Activated naive CD4-positive, alpha-beta T cell (primary cell): ENCODE data around the gene ADAMTS14.

Experiments
- DNase-seq, 4 experiments: peaks; one replicate each; lab custom pipeline; 2025; lab: John Stamatoyannopoulos, UW

The ADAMTS14 gene

DNA sequence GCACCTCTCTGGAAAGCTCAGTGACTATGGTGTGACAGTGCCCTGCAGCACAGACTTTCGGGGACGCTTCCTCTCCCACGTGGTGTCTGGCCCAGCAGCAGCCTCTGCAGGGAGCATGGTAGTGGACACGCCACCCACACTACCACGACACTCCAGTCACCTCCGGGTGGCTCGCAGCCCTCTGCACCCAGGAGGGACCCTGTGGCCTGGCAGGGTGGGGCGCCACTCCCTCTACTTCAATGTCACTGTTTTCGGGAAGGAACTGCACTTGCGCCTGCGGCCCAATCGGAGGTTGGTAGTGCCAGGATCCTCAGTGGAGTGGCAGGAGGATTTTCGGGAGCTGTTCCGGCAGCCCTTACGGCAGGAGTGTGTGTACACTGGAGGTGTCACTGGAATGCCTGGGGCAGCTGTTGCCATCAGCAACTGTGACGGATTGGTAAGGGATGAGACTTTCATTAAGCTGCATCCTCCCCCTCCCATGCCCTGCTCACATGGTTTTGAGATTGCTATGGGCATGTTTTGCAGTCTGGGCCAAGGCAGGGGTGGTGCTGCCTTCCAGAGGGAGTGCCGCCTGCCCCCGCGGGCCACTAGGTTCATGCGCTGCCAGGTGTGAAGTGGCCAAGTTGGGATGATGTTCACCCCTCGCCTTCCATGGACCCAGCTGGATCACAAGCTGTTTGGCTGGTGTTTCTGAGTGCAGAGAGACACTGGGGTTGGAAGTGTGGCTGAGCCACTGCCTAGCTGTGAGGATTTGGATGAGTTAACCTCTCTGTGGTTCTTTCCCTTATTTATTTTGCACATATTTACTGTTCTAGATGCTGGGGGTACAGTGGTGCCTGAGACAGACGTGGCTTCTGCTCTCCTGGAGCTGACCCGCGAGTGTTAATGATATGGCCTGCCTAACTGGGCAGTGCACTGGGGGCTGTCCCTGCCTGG lies 2.5 kb downstream of the ADAMTS14 start:
- DNase-seq: no peak

DNA sequence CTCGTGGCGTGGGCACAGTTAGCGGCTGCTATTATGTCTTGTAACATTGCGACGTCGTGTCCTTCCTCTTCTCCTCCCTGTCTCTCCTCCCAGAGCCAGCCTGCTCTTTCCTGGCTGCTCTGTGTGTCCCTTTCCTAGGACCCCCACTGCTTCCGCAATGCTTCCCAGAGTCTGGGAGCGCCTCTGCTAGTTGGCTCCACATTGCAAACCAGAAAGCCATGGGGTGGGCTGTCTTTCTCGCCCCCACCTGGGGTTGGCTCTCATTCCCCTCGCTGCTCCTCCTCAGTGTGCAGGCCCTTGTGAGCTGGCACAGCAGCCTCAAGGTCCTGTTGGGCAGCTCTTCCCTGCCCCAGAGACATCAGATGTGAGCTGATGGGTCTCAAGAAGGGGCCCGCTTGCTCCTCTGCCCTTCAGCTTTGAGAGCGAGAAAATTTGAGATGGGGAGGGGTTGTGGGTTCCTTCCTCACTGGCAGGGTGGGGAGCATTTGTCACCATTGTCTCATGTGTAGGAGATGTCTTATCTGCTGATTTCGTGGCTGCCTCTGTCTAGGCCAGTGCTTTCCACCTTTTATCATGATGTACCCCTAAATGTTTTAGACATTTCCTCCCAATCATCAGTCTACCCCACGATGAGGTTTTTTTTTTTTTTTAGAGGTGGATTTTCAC lies 3.3 kb downstream of the ADAMTS14 start:
- DNase-seq: no peak

DNA sequence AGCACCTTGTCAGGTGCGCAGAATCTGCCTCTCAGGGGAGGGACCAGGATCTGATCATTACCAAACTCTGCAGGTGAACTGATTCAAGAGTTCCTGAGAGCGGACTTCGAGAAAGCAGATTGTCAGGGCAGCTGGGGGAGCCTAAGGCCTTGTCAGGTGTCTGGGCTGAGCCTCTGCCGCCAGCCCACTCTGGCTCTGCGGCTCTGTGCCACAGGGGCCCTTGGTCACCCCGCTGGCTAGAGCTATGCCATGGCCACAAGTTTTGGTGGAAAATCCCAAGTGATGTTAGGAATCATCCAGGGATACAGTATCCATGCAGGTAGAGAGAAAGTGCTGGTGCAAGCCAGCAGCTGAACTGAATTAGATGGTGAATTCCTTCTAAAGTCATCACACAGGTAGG lies 4.2 kb downstream of the ADAMTS14 start:
- DNase-seq: no peak

DNA sequence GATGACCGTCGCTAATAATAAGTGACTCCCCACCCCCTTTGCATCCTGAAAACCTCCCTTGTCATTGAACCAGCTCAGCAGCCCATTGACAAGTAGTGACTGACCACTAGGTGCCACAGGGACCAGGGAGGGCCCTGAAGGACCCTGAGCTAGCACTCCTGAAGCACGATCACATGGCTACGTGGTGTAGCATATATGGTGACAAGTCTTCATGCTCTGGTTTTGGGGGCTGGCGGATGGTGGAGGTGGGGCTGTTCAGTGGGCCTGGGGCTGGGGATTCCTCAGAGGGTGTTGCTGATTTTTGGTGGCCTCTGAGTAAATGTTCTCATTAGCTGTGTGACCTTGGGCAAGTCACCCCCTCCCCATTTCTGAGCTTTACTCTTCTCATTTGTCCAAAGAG lies 4.7 kb downstream of the ADAMTS14 start:
- DNase-seq: no peak

DNA sequence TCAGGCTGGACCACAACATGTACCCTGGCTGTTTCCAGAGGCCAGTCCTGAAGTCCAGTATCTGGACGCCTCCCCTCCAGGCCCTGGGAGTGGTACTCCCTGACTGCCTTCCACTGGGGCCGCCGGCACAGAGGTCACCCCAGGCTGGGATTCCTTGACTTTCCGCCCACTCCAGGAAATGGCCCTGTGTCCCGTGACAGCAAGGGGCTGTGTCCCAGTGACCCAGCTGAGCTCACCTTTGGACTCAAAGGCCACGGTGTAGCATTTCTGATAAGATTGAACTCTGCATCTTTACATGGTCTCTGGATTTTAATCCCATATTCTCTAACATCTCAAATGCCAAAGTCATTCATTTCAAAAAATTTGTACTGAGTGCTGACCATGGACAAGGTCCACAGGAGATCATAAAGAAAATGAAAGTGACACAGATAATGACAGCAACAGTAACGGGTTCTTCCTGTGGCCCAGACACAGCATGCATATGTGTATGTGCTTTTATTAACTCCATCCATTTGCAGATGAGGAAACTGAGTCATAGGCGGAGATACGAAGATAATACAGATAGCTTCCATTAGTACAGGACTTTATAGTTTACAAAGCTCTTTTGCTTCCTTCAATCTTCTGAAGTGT lies 5.4 kb downstream of the ADAMTS14 start:
- DNase-seq: no peak

DNA sequence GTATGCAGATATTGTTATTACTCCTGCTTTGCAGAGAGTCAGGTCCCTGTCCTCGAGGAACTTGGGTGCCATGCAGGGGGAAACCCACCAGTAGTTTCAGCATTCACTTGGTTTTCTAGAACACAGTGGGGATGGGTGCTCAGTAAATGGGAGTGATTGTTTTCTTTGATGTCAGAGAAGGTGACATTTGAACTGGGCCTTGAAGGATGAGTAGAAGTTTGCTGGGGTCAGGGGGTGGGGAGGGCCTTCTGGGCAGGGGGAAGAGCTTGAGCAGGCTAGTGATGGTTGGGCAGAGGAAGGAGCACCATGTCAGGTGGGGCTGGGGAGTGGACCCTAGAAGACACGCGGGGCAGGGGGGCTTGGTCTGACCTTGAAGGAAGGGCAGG lies 5.9 kb downstream of the ADAMTS14 start:
- DNase-seq: no peak

DNA sequence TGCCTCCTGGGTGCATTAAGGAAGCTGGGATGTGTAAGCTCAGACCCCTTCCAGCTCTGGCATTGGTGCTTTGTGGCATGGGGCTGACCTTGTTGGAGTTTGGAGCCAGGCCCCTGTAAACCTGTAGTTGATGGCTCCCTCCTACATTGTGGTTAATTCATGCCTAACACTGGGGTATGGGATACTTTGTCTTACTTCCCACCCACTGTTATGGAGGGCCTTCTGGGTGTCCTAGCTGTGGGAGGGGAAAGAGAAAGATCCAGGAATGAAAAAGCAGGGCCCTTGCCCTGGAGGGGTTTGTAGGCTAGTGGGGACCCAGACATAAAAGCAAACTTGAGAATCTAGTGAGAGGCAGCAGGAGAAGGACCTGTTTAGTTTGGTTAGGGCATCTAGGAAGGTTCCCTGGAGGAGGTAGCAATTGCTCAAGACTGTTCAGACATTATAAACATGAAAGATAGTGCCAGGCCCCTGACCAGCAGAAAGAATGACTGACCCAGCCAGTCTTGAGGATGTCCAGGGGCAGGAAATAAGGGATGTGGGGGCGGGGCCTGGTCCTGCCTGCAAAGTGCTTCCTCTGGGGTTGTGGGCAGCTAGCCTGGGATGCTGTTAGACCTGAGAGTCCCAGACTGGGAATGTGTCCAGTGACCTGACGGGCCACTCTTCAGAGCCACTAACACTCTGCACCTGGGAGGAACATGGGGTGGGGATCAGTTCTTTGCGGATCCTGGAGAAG lies 6.6 kb downstream of the ADAMTS14 start:
- DNase-seq: no peak

DNA sequence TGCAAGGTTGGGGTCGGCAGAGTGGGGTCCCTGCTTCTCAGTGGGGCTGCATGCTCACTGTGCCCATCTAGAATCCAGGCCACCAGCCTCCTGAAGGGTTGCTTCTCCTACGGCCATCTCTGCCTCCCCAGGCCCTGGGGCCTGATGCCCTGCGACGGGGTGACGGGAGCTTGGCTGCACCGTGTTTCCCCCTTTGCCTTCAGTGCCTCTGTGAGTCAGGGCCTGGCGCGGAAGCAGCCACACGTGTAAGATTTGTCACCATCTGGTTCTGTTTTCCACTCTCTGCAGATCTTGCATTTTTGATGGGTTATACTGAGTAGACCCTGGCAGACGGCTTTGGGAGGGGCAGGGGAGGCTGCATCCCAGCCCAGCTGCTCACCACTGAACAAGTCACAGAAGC lies 7.2 kb downstream of the ADAMTS14 start:
- no peak for DNase-seq

DNA sequence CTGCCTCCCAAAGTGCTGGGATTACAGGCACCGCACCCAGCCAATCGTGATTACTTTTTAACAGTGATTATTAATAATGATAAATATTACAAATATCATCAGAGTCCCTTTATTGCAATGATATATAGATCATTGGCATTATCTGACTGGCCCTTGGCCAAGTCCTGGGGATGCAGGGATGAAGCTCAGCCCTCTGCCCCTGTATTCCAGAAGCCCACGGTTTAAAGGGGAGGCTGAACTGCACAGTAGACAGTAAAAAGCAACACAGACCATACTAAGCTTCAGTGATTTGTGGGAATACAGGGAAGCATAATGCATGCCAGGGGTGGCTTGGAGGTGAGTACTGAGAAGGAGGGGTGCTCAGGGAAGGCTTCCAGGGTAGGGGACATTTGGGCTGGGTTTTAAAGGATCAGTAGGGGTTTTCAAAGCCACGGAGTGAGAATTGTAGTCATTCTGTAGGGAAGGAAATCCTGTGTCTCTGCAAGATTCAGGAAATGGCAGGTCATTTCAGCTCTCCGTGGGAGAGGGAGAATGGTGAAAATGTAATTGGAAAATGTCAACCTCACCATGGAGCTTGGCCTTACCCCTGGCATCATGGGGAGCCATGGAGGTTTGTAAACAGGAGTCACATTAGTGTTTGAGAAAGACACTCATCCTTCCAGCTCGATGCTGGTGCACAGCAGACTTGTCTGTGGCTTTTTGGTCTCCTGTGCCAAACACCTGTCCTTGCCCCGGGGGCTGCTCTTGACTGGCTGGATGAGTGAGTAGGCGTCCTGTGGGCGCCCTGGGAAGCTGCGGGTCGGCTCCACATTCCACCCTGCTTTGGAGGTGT lies 8.8 kb downstream of the ADAMTS14 start:
- no peak for DNase-seq

DNA sequence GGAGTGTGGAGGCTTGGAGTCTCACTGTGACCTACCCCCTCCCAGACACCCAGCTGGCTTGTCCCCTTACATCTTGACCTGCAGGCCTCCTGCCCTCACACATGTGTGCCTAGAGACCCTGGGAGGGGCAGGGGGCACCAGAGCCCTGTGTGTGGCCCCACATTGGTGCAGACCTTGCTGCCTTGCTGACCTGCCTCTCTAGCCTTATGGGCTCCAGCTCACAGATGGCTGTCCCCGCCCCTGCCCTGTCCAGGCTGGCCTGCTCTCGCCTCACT lies 9.4 kb downstream of the ADAMTS14 start:
- DNase-seq: no peak

DNA sequence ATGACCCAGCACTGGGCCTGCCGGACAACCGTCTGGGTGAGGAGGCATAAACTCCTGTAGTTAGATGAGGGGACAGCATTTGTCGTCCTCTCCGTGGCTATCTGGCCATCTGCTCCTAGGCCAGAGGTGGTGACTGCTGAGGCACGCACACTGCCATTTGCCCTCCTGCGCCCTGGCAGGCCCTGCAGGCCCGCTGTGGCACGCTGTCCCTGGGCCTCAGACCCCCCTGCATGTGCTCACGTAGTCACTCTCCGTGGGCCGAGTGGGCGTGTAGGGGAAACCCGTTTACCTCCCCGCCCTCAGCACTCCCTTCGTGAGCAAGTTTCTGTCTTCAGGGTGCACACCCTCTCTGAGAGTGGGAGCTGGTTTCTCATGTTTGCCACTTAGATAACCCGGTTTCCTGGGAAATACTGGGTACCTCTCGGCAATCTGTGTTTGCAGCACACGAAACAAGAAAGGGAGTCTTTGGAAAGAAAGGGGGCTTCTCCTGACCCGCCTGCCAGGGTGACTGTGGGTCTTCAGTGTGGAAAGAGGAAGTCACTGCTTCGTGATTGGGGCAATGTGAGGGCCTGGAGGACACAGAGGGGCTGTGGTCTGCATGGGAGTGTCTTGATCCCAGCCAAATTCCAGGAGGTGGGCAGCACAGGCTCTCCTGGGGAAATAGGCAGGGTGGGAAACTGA lies 10.8 kb downstream of the ADAMTS14 start:
- no peak for DNase-seq

DNA sequence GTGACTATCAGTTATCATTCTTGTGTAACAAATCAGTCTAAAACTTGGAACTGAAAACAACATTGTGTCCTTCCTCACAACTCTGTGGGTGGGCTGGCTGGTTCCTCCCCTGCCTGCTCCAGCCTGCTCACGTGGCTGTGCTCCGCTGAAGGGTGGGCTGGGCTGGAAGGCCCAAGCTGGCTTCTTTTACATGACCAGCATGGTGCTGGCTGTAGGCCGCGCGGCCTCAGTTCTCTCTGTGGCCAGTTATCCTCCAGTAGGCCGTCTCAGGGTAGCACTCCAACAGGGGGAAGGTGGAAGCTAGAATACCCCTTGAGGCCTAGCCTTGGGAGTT lies 11.3 kb downstream of the ADAMTS14 start:
- no peak for DNase-seq

DNA sequence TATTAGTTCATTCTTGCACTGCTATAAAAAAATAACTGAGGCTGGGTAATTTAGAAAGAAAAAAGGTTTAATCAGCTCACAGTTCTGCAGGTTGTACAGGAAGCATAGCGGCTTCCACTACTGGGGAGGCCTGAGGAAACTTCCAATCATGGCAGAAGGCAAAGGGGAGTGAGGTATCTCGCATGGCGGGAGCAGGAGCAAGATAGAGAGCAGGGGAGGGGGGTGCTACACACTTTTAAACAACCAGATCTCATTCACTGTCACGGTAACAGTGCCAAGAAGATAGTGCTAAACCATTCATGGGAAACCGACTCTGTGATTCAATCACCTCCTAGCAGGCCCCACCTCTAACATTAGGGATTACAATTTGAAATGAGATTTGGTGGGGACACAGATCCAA lies 11.6 kb downstream of the ADAMTS14 start:
- DNase-seq: no peak

DNA sequence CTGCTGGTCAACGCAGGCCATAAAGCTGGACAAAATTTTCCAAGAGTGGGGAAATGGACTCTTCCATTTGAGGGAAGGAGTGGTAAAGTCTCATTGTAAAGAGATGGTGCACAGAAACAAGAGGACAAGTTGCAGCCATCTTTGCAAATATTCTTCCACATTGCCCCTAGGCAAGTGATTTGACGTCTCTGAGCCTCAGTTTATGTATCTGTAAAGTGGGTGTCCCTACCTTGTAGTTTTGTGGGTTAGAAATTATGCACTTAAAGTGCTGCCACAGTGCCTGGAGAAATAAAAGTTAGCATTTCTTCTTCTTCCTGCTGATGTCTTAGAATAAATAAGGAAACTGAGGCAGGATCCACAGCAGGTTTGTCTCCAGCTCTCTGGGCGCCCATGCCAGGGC lies 12.1 kb downstream of the ADAMTS14 start:
- no peak for DNase-seq

DNA sequence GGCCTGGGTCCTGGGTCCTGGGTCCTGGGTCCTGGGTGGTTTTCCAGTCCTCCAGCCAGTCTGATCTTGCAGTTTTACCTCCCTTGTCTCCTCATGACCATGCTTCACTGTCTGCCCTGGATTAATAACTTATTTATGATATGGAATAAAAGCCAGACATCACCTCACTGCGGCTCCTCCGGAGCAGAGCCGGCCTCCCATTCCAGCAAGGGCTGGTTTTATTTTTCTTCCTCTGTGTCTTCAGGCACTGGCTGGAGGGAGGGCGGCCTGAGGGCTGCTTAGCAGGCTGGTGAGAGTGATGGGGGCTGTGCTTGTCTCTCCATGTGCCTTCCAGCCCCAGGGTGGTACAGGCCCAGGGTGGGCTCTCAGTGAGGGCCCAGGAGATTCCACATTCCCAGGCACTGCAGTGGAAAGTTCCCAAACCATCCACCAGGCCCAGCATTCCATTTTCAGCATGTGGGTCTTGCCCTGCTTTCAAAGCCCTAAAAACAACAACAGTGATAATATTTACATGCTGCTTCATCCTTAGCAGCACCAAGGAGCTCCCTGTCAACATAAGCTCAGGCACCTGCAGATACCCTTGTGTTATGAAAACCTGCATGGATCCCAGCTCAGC lies 12.6 kb downstream of the ADAMTS14 start:
- no peak for DNase-seq

DNA sequence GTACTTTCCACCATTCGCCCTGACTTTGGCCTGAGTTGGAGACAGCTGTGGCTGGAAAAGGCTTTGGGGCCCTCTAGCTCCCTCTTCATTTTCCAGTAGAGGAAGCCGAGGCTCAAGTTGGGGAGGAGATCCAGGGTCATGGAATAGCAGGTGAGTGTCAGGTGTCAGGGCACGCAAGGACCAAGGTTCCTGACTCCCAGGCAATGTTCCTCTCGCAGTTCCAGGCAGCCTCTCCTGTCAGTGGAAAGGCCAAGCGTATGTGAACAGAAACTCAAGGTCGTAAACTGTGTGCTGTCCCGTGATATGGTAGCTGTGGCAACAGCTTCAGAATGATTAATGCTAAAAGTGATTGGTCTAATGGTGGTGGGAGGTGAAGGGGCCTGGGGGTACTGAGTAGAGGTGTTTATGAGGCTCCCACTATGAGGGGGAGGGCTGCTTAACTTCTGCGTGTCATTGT lies 13.2 kb downstream of the ADAMTS14 start:
- no peak for DNase-seq

DNA sequence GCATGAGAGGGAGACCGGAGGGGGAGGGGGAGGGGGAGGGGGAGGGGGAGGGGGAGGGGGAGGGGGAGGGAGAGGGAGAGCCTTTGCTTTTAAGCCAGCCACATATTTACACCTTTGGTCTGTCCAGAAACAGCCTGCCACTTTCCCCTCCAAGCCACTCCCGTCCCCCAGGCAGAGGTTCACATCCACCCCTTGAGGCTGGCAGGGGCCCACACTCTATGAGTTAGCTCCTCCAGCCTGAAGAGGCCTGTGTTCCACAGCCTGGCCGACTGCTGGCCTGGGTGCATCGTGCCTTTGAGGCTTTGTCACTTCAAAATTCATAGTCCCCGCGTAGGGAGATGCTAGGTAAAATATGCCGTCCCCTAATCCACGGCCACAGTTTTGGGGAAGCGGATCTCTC lies 16.5 kb downstream of the ADAMTS14 start:
- DNase-seq: no peak

DNA sequence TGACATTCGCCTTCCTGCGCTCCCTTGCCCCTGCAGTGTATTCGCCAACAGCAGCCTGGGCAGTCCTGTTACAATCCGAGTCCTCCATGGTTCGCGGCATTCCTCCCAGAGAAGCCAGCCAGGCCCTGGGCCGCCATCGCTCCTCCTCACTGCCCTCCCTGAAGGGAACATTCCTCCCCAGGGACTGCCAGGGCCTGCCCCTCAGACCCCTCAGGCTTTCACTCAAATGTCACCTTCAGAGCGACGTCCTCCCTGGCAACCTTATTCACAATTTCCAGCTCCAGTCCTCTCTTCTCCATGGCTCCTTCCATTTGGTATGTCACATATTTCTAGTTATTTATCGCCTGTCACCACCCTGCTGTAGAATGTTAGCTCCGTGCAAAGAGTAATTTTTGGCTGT lies 17.4 kb downstream of the ADAMTS14 start:
- no peak for DNase-seq

DNA sequence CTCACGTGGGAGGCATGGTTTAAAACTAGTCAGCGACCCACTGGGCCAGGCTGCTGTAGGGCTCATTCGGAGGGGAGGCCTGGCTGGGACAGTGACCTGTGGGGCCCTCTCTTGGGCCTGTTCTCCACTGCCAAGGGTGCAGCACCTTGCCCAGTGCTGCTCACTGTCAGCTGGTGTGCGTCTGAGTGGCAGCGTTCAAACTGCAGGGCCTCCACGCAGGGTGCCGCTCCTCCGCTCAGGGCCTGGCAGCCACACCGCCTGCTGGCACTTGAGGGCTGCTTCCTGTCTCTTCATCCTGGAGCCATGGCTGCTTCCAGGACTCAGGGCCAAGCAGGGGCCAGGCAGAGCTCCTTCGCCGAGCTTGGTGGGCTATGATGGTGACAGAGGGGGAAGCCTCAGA lies 18.3 kb downstream of the ADAMTS14 start:
- no peak for DNase-seq

DNA sequence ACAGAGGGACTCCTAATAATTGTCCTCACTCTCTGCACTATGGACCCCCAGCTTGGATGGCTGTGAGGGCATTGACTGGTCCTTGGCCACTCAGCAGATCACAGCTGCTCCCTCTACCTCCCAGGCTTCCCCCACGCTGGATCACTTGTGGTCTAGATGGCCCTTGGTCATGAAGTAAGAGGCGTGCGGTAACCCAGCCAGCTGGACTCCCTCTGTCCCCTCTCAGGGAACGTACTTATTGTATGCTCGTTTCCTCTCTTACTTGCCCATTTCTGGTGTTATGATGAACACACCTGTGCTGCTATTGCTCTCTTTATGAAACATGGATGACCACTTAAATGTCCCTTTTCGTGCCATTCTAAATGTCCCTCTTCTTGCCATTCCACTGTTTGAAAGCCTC lies 19.3 kb downstream of the ADAMTS14 start:
- DNase-seq: no peak
